ENCODE data around the gene DPP9.
"Not testable (repeated sequence)": the region's sequence is repeated elsewhere in the genome, so short reads cannot be mapped to it uniquely, and the experiment has no call there.

The DPP9 gene

GRCh38 chr19:4684312-4685095 is 39.1 kb downstream of the DPP9 start:
- no peak for DNase-seq

DNA sequence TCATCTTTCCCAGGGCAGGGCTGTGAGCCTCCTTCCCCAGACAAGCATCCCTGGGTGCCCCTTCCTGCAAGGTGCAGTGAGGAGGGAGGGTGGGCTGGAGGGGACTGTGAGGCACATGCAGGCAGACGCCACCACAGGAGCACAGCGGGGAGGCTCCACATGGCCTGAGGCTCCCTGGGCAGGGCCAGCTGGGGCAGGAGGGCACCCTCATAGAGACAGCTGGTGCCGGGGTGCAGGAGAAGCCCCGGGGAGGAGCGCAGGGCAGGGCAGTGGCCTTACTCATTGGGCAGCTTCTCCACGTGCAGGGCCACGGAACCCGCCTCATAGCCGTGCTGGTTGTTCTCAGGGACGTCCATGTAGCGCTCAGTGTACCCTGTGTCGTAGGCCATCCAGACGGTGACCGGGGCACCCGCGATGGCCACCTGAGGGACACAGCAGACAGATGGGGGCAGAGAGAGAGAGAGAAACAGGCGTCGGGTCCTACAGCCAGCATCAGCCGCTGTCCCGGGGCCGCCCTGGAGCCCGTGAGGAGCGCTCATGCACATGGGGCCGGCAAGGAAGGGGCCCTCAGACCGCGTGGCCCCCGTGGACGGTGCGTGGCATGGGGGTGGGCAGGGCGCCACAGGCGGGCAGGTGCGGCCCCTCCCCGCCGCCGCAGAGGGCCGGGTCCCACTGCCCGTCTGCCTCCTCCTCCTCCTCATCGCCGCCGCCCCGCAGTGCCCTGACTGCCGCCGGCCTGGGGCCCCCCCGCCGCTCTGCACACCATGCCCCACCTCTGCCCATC is 41.0 kb downstream of the DPP9 start:
- no peak for DNase-seq

DNA sequence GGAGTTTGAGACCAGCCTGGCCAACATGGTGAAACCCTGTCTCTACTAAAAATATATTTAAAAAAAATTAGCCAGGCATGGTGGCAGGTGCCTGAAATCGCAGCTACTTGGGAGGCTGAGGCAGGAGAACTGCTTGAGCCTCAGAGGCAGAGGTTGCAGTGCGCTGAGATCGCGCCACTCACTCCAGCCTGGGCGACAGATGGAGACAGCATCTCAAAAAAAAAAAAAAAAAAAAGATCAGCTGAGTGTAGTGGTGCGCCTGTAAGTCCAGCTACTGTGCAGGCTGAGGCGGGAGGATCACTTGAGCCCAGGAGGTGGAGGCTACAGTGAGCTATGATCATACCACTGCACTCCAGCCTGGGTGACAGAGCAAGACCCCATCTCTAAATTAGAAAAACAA is 43.6 kb downstream of the DPP9 start:
- not testable (repeated sequence) for DNase-seq

DNA sequence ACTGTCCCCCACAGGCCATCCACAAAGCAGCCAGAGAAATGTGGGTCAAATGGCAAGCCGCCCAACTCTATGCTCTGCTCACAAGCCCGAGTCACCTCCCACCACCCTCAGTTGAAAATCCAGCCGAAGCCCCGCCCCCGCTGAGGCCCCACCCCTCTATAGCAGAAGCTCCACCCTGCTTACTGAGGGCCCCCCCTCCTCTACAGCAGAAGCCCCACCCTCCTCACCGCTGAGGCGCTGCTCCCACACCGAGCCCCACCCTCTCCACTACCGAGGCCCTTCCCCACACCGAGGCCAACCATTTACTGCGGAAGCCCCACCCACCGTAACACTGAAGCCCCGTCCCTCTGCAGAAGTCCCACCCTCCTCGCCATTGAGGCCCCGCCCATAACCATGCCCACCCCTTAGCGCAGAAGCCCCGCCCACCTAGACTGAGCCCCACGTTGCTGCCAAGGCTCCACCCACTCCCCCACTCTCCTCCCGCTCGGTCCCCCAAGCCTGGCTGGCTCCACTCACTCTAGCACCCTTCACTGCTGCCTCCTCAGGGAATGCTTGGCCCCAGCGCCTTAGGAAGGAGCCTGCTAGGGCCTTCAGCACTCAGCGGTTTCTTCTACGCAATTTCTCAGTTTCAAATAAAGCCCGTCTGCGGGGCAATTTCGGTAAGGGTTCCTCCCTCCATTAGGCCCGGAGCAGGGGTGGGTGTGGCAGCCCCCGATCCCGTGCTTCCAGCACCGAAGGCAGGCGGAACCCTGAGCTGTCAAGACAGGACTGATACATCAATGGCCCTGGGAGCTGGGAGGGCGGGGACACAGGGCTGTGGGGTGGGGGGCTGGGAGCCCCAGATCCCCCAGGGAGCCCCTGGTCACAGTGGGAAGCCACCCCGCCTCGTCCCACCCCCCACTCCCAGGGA is 44.5 kb downstream of the DPP9 start:
- DNase-seq, result peak; percentile 20

GRCh38 chr19:4676955-4677731 is 46.5 kb downstream of the DPP9 start:
- DNase-seq, result peak; percentile 29

GRCh38 chr19:4675346-4675745 is 48.3 kb downstream of the DPP9 start:
- DNase-seq, result no peak

- DNase-seq, result no peak
Observed at GRCh38 chr19:4673726-4674125, 49.9 kb downstream of the DPP9 start.

DNA sequence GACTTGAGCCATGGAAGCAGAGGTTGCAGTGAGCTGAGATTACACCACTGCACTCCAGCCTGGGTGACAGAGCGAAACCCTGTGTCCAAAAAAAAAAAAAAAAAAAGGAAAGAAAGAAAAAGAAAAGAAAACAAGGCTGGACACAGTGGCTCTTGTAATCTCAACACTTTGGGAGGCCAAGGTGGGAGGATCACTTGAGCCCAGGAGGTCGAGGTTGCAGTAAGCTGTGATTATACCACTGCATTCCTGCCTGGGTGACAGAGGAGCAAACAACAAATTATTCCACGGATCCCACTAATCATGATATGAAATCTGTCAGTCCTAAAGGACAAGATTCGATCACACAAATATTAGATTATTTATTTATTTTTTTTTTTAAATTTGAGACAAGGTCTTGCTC is 50.4 kb downstream of the DPP9 start:
- no peak for DNase-seq

- DNase-seq, result no peak
Observed at GRCh38 chr19:4671185-4671851, 52.3 kb downstream of the DPP9 start.

DNA sequence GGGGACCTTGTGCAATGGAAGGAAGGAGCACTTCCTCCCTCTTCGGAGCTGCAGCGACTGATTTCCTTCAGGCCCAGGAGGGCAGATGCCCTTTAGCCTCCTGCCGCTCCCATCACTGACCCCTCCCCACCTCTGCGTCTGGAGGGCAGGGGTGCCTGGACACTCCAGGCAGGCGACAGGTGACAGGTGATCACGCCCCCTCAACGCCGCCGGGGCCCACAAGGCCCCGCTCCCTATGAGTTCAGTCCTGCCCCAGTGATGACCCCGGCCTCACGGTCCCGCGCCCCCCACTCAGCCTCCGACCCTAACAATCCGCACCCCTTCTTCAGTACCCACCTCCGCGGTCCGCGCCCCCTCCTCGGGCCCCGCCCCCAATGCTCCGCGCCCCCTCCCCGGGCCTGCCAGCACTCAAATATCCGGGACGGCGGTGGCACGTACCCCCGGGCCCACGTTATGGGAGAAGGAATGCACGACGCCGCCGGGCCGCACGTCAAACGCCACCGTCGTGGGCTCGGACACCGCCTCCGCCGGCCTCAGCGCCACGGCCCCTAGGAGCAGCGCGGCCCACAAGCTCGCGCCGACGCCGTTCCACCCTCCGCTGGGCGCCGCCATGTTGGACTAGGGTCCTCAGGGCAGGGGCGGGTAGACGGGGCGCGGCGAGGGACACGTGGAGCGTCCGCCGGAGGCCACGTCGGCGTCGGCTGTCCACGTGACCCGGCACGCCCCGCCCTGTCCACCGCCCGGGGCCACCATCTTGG is 53.7 kb downstream of the DPP9 start, which contains the start of gene MYDGF:
Gene MYDGF (minus strand): TSS at position 620 of the 758 bp plus-strand sequence. CDS start 8 bp downstream, at position 612.
- DNase-seq, result peak; percentile 90

DNA sequence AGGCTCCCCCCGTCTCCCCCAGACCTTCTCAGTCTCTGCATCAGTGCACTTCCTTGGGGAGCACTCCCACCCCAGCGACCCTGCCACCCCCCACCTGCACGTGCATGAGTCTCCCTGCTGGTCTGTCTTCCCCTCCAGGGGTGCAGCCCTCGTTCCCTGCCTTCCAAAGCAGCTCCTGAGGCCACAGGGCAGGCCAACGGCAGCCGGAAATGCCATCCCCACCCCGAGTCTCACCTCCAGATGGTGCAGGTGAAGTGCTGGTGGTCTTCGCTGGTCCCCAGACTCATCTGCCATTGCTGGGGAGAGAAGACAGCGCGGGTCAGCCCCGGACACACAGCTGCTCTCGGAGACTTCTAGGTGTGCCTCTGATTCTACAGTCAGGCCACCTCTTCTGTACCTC is 59.0 kb downstream of the DPP9 start:
- no peak for DNase-seq

- no peak for DNase-seq
Observed at GRCh38 chr19:4662812-4663211, 60.8 kb downstream of the DPP9 start.

DNA sequence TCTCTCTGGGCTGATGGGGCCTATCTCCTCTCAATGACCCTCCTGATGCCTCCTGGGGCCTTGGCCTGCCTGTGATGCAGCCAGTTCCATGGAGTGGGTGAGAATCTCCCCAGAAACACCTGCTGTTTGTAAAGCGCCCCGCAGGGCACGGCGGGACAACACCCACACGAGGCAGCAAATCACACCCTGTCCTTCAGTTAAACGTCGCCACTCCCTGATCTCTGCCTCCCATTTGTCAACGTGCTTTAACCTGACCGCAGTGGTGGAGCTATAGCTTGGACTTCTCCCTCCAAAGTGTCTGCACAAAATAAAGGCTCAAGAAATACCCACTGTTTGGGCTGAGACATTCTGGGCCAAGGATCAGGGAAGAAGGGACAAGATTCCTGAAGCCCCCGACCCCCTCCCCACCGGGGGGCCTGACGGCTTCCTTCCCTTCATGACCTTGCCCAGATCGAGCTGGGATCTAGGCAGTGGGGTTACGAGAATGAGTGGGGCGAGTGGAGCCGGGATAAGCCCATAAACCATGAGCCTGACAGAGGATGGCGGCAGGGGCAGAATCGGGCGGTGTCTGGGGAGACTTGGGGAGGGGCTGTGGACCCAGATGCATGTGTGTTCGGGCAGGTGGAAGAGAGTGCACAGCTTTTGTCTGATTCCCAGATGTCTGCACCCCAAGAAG is 61.5 kb downstream of the DPP9 start:
- DNase-seq, result no peak

GRCh38 chr19:4660993-4661392 is 62.6 kb downstream of the DPP9 start:
- DNase-seq, result no peak

GRCh38 chr19:4660181-4660791 is 63.4 kb downstream of the DPP9 start:
- DNase-seq, result no peak

- DNase-seq, result no peak
Observed at GRCh38 chr19:4657835-4658234, 65.8 kb downstream of the DPP9 start.

DNA sequence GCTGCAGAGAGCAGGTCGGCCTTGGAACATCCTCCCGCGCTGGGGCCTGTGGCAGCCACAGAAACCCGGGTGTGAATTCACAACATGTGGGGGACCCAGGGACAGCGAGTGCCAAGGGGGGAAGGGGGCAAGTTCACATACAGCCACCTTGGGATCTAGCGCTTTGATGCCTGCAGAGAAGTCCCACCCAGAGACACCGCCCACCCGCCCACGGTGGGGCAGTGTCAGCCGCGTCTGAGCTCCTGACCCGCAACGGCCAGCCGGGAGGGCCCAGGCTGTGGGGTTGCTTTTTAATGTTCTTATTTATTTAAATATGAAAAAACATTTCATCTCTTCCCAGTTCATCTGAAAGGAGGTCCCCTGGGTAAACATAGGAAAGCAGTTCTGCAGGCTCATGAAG is 66.4 kb downstream of the DPP9 start:
- DNase-seq, result no peak

DNA sequence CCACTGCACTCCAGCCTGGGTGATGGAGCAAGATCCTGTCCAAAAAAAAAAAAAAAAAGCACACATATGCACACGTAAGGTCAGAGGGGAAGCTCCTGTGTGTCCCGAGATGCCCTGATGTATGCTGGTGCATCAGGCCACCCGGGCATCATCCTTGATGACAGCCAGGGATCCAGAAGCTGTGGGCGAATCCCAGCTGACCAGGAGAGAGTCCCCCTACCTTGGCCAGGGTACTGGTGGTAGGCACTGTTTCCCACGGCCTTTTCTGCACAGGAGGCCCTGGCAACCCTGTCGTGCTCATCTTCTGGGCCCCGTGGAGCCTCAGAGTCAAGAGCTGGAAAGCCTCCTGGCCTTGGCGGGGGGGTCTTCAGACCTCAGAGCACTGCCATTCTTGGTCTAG is 67.5 kb downstream of the DPP9 start:
- DNase-seq, result no peak

GRCh38 chr19:4654437-4655361 is 68.9 kb downstream of the DPP9 start:
- no peak for DNase-seq

All from fibroblast of skin of right quadriceps (primary cell).